HG03196 (cell line): Measurements from ENCODE around the gene NAIF1.
"Not testable (repeated sequence)": the region's sequence is repeated elsewhere in the genome, so short reads cannot be mapped to it uniquely, and the experiment has no call there.

Experiments
- ATAC-seq: cut with Tn5 transposase; IDR thresholded peaks from one replicate; pipeline ENCODE4 v1.9.1; 2021; ENCODE audit not compliant: unreplicated experiment

NAIF1 gene

DNA sequence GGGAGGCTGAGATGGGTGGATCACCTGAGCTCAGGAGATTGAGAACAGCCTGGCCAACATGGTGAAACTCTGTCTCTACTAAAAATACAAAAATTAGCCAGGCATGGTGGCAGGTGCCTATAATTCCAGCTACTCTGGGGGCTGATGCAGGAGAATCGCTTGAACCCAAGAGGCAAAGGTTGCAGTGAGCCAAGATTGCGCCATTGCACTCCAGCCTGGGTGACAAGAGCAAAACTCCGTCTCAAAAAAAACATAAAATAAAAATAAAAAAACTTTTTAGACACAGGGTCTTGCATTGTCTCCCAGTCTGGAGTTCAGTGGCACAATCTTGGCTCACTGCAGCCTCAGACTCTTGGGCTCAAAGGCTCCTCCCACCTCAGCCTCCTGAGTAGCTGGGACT lies 30.6 kb downstream of the NAIF1 start:
- not testable (repeated sequence) for ATAC-seq

DNA sequence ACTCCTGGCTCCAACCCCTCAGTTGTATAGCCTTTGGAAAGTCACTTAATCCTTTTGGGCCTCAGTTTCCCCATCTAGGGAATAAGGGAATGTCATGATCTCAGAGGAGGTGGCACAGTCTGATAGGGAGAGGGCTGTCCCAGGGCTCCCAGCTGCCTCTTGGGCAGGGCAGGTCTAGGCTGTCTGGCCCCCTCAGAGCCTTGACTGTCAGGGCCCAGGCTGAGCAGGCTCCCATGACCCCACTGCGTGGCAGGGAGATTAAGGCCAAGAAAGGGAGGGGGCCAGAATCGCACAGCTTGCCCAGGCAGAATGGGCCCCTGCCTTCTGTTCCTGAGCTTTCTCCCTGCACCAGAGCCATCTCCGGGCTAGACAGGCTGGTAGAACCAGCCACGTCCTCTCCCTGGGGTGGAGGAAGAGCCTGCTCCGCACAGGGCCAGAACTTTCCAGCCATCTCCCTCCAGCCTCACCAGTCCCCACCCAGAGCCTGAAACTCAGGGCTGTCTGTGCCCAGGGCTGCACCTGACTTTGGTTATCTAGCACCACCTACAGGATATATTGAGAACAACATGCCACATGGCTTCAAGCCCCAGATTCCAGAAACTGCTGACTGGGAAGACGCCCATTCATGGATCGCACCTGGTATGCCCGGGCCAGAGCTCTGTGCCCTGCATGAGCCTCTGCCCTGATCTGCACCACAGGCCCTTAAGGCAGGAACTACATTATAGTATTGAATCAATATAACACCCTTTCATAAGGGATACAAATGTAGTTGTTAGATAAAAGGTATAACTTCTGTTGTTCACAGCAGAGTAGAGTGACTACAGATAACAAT lies 32.1 kb downstream of the NAIF1 start:
- peak; percentile 50 for ATAC-seq

DNA sequence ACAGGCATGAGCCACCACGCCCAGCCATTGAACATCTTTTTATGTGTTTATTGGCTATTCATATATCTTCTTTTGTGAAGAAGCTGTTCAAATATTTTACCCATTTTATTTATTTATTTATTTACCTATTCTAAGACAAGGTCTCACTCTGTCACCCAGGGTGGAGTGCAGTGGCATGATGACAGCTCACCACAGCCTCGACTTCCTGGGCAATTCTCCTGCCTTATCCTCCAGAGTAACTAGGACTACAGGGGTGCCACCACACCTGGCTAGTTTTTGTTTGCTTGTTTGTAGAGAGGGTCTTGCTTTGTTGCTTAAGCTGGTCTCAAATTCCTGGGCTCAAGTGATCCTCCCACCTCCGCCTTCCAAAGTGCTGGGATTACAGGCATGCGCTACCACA lies 33.5 kb downstream of the NAIF1 start:
- no peak for ATAC-seq

DNA sequence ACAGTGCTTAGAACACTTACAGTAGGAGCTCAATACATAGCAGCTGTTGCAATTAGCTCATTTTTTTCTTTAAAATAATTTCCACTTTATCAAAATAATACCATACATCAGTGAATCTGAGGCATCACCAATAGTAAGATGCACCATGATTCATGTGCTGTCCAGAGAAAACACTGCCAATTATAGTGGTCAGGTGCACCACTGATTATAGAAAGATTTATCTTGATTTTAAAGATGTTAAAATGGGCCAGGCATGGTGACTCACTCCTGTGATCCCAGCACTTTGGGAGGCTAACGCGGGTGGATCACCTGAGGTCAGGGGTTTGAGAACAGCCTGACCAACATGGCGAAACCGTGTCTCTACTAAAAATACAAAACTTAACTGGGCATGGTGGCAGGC lies 39.4 kb downstream of the NAIF1 start:
- no peak for ATAC-seq

DNA sequence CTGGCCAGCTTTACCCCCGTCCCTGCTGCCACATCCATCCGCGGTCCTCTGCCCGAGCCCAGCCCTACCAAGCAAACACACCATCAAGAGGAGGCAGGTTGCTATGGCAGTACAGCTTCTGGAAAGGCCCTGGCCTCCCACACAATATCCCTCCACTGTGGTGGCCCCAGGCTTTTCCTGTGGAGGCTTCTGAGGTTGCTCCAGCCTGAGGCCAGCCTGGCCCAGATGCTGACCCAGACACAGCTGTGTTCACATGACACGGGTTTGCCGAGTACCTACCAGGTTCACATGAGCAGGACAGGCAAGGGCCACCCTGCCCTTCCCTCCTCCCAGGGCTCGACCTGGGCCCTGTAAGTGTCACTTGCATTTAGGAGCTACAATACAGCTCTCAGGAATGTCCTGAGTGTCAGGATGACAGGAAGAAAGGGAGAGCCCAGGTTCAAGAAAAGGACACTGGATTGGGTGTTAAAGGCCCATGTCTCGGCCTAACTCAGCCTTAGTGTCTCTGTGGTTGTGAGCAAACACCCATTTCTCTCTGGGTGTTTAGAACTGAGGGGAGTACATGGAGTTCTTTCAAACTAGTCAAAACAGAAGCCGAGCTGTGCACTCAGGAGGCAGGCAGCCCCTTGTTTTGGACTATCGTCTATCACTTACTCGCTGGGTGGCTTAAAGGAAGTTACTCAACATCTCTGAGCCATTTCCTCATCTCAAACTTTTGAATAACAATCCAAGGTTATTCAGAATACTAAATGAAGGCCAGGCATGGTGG lies 40.2 kb downstream of the NAIF1 start:
- ATAC-seq: peak; percentile 9

DNA sequence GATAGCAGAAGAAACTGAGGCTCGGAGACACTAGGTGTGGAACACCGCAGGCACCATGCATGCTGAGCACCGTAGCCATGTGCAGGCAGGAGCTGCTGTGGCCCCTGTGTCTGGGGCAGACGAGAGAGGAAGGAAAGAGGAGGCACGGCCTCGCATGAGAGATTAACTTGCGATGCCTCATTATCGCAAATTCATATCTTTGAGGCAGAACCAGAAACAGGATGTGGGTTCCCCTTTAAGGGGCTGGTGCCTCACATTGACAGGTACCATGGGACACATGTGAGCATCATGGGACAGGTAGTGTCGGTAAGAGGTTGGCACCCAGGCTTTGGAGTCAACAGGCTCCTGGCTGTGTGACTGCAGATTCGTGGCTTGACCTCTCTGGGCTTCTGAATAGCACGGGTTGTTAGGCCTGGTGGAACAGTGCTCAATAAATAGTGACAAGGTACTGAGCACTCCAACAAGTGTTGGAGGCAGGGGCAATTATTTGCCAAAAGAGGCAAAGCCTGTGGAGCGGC lies 40.8 kb downstream of the NAIF1 start:
- ATAC-seq: peak; percentile 42

DNA sequence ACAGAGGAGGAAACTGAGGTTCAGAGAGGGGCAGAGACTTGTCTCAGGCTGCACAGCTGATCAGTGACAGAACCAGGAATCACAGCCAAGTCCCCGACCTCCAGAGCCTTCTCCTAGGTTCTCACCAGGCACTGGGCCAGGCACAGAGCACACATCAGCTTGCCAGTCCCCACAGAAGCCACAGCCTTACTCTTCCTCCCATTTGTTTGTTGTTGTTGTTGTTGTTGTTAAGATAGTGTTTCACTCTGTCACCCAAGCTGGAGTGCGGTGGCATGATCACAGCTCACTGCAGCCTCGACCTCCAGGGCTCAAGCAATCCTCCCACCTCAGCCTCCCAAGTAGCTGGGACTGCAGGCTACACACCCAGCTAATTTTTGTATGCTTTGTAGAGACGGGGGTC lies 41.4 kb downstream of the NAIF1 start:
- ATAC-seq: no peak

DNA sequence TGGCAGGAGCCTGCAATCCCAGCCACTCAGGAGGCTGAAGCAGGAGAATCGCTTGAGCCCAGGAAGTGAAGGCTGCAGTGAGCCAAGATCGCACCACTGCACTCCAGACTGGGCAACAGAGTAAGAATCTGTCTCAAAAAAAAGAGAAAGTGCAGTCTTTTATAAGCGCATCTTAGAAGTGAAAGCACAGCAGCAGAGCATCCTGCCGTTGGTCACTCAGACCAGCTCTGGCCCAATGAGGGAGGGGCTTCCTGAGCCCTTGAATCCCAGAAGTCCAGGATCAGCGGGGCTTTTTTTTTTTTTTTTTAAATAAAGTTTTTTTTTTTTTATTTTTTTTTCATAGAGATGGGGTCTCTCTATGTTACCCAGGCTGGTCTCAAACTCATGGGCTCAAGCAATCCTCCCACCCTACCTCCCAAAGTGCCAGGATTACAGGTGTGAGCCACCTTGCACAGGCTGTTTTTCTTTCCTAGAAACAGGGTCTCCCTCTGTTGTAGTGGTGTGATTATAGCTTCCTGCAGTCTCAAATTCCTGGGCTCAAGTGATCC lies 42.3 kb downstream of the NAIF1 start:
- ATAC-seq: no peak

DNA sequence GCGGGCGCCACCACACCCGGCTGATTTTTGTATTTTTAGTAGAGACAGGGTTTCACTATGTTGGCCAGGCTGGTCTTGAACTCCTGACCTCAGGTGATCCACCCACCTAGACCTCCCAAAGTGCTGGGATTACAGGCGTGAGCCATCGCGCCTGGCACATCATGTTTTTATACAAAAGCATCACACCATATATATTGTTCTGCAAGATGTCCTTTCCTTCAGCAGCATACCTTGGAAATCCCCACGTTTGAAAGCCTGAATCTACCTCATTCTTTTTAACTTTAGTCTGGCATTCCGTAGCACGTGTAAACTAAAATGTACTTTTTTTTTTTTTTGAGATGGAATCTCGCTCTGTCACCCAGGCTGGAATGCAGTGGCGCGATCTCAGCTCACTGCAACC lies 43.4 kb downstream of the NAIF1 start:
- not testable (repeated sequence) for ATAC-seq

DNA sequence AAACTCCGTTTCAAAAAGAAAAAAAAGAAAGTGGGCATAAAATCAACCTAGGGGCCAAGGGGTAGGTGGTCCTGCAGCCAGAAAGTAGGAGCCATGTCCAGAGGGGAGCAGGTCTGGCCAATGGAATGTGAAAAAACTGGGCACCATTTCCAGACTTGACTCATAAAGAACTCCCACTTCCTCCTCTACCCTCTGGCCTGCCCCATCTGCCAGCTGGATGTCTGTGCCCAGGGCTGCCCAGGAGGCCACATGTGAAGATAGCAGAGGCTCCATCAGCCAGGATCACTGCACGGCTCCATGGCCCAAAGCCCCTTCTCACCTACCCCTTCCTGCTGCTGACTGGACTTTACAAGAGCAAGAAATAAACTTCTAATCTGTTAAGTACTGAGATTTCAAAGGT lies 44.2 kb downstream of the NAIF1 start:
- ATAC-seq: no peak

DNA sequence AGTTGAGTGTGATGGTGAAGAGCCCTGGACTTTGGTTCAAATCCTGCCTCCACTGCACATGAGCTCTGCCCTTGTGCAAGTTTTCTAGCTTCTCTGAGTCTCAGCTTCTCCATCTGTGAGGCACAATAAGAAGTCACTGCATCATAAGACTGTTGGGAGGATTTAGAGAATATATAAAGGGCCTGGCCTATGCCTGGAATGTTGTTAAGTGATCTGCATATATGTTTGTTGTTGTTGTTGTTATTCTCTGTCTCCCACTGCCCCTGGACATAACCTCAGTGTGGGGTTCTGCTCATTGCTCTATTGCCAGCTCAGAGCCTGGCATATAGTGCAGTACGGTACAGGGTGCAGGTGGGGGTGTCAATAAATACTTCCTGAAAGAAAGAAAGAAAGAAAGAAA lies 46.0 kb downstream of the NAIF1 start:
- no peak for ATAC-seq

DNA sequence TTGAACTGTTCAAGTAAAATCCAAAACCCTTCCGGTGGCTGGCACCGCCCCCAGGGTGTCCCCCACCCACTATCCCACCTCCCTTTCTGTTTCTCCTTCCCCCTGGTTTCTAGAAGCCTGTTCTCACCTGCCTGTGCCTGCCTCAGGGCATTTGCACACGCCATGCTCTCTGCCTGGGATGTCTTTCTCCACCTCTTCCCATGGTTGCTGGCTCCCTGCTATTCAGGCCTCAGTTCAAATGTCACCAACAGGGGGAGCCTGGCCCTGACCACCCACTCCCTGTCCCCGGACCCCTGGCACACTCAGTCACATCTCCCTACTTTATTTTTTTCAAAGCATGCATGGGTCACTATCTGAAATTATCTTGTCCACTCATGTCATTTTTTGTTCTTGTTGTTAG lies 46.4 kb downstream of the NAIF1 start:
- no peak for ATAC-seq

DNA sequence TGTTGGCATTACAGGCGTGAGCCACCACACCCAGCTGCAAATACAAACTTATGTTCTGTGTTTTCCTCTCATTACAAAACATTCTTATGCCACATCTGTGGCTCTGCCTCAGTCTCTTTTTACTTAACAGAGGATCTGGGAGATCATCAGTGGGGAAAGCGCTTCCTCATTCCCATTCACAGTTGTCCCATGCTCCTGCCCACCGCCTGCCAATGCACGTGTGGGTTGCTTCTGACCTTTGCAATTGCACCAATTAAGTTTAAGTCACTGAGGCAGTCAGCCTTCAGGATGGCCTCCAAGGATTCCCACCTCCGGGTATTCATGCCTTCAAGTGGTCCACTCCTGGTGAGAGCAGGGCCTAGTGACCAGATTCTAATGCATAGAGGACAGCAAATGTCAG lies 51.4 kb downstream of the NAIF1 start:
- no peak for ATAC-seq
